ENCODE results near the gene CACNB1.

CACNB1 gene

GRCh38 chr17:39225308-39225958 lies 28.0 kb upstream of the CACNB1 start, which contains the start of gene STAC2:
Gene STAC2, minus strand, starts transcription at chr17:39225945. Its CDS starts 443 bp downstream, at chr17:39225502.
- no peak for DNase-seq

DNA sequence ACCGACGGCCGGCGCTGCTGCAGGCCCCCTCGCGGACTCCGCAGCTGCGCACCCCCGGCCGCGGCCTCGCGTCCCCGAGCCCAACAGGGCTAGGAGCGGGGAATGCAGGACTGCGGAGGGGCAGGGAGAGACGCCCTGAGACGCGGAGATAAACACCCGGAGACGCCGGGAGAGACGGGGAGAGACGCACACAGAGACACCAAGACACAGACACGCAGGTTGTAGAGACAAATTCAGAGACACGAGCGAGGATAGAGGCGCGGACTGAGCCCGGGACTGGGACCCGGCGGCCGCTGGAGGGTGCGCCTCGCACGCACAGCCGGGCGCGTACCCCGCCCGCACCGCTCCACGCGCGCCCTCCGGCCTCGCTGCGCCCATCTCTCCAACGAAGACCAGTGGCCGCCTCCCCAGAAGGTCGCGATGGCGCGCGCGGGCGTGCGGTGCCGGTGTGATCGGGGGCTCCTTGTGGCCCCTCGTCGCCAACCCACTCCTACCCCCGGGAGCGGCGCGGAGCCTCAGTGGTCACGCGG lies 27.4 kb upstream of the CACNB1 start:
- DNase-seq, result no peak

DNA sequence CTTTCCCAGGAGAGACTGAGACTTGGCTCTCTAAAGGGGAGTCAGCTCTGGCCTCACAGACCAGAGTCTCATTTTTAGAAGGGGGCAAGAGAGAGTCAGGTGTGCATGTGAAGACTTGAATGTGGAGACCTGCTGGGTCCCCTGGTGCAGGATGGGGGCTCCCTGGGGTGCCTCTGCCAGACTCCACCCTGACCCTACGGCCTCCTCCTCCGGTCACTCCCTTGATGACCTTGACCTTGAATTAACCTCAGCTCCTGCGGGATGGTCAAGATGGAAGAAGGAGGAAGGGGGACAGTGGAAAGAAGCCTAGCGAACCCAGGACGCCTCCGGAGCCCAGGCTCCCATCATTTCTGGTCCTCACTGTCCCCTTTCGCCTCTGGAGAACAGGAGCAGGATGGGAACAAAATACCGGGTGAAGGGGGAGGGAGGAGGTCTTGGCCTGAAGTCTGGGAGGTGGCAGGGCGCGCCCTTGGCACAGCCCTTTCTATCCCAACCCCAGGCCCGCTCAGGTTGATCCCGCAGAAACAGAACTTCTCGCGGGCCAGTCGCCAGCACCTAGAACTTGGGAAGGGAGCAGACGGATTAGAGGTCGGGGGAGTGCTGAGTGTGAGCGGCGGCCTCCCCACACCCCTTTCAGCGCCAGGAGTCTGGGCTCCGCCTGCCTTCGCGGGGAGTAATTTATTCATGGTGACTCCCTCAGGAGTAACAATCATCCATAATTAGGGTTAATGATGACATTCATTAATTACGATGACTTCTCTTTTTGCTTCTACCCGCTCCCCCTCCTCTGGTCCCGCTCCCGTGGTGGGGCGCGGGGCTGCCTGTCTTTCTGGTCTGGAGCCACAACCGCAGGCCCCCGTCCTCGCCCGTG lies 26.7 kb upstream of the CACNB1 start:
- no peak for DNase-seq

DNA sequence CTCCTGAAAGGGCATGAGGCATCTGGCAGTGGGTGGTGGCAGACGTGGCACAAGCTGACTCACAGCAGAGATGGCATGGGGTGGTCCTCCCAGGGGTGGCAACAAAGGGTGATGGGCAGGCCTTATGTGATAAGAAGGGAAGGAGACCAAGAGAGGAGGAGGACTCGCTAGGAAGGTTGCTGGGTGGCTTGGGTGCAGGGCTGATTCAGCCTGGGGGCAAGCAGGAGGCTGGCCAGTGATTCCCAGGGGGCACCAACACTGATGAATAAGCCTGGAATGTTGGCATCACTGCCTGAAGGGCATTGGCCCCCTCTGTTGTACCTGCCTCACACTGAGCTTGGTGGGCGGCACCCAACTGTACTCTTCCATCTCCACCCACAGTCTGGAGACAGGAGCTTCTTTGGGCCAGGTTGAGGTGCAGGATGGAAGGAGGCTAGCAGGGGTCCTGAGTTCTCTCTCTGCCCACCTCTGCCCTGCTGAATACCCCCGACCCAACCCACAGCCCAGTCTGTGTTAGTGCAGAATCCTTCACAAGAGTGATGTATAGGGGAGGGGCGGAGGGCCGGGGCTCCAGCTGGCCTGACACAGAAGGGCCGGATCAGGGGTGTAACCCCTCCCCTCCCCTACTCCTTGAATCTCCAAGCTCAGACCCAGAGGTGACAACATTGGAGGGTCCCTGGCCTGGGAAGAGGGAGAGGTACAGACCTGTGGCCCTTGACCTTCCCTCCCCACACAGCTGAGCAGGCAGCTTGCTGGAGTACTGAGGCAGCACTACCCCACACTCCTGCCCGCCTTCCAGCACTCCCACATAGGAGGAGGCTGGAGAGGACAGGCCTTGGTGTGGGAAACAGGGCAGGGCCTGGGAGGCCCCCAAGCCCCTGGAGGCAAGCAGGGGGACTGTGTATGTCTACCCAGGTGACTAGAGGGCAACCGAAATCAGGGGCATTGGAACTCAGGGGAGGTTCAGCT lies 25.7 kb upstream of the CACNB1 start:
- no peak for DNase-seq

DNA sequence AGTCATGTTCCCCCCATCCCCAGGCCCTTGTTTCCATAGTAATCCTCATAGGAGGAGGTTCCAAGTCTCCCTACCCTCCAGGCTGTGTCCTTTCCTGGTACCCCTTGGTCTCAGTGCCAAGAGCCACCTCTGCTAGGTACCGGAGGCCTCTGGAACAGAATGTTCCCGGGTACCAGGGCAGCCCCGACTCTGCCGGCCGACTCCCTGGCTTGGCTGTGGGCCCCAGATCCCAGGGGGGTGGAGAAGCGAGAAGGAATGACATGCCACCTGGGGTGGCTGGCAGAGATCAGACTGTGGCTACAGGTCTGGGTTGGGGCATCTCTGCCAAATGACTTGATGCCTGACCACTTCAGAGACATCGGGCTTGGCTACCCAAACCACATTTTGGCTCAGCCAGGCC lies 24.7 kb upstream of the CACNB1 start:
- no peak for DNase-seq

DNA sequence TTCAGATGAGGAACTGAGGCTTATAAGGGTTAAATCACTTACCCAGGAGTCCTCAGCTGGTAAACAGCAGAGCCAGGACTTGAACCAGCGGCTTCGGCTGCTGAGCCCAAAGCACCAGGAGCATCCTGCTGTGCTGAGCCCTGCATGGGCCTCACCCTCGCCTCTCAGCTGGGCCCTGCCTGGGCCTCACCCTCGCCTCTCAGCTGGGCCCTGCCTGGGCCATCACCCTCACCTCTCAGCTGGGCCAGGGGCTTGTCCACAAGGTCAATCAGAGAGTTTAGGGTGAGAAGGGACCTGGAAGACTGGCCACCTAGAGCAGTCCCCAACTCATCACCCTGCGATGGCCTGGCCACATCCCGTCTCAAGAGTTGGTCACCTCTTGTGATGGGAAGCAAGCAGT lies 24.1 kb upstream of the CACNB1 start:
- no peak for DNase-seq

DNA sequence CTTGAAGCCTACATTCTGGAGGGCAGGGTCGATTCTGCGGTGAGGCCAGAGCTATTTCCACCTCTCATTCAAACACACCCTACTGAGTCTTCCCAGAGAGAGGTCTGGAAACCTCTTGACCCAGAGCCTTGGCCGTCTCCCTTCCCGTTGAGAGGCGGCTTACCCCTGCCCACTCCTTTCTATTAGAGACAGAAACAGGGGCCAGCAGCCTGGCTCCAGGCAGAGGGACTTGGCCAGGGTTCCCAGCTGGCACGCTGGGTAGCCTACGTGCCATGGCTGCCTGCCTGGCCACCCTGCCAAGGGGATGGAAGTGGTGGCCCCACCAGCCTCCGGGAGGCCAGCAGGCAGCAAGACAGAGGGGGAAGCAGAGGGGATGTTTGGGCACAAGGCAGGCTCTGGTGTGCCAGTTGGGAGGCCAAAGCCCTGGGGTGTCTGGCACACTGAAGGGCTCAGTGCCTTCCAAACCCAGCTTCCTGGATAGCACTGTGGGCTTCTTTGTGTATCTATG lies 22.2 kb upstream of the CACNB1 start:
- DNase-seq, result no peak

- no peak for DNase-seq
Observed at GRCh38 chr17:39218906-39219305, 21.4 kb upstream of the CACNB1 start.

DNA sequence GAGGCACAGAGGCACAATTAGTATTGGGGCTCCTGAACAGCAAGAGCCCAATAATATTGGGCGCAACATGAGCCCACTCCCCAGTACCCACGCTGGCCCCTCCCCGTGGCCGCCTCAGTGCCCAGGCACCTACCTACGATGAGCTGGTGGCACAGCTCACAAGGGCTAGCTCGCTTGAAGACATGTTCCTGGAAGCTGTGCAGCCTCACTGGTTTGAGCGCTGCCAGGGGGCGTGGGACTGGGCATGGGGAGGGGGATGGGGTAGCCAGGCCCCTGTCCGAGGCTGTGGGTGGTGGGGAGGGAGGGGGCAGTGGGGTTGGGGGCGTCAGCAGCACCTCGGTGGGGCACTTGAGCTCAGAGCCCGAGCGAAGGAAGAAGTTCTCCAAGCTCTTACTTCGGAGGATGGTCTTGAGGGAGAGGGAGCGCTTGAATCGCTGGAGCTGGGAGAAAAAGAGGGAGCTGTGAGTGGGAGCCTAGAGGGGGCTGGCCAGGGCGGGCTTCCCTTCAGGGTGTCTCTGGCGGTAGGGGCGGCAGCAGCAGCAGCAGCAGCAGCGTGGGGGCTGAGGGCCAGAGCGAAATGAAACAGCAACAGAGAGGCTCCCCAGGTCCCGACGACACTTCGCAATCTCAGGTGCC lies 20.4 kb upstream of the CACNB1 start:
- no peak for DNase-seq

DNA sequence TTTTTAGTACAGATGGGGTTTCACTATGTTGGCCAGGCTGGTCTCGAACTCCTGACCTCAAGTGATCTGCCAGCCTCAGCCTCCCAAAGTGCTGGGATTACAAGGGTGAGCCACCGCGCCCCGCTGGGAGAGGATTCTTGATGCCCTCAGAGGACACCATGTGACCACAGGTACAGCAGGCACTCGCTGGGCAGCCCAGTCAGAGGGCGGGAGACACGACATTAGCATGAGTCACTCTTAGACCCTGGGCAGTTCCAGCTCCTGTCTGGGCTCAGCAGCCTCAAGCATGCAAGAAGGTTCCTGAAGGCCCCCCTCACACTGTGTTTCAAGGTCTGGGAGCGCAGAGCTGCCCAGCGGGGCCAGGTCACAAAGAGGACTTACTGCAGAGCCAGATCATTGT lies 16.4 kb upstream of the CACNB1 start:
- DNase-seq, result no peak

DNA sequence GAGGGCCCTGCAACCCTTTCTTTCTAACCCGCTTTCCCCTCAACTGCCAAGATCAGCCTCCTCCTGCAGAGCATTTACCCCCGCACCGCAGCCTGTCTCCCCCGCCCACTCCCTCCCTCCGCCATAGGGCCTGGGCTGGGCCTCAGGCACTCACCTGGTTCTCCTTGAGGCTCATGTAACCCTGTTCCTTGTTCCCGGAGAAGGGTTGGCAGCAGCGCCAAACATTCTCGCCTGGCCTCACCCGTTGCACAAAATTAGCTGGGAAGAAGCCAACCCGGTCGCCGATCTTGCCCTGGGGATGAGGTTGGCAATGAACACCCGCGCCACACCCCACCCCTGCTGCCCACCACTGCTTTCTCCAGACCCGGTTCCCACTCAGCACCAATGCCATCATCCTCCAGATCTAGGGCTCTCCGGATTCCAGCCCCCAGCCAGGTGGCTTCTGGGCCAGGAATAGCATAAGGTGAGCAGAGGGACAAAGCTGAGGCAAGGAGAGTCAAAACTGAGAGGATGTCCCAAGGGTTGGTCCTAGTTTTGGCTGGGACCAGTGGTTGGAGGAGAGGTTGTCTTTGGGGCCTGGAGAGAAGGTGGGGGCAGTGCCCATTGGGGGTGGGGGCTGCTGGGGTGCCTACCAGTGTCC lies 15.5 kb upstream of the CACNB1 start:
- no peak for DNase-seq

DNA sequence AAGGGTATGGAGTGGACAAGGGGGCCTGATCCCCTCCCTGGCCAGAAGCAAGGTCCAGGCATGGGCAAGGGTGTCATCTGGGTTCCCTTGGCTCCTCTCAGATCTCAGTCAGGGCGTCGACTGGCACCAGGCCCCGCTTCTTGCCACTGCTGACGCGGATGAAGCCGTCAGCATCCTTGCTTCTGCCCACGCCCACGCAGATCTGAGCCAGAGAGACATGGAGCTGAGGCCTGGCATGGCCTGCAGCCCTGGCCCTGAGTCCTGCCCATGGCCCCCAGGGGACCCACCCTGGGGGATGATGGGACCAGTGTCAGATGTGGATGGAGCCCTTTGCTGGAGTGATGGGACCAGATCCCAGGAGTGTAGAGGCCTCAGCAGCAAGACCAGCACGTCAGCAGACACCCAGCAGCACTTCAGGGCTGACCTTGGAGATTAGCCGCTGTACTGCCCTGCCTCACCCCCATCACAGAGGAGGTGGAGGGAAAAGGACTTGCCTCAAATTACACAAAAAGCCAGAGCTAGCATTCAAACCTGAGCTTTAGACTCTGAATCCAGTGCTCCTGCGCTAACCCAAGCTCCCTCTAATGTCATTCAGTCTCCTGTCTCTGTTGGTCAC lies 14.8 kb upstream of the CACNB1 start:
- DNase-seq, result no peak

GRCh38 chr17:39210093-39210434 lies 12.6 kb upstream of the CACNB1 start:
- no peak for DNase-seq

DNA sequence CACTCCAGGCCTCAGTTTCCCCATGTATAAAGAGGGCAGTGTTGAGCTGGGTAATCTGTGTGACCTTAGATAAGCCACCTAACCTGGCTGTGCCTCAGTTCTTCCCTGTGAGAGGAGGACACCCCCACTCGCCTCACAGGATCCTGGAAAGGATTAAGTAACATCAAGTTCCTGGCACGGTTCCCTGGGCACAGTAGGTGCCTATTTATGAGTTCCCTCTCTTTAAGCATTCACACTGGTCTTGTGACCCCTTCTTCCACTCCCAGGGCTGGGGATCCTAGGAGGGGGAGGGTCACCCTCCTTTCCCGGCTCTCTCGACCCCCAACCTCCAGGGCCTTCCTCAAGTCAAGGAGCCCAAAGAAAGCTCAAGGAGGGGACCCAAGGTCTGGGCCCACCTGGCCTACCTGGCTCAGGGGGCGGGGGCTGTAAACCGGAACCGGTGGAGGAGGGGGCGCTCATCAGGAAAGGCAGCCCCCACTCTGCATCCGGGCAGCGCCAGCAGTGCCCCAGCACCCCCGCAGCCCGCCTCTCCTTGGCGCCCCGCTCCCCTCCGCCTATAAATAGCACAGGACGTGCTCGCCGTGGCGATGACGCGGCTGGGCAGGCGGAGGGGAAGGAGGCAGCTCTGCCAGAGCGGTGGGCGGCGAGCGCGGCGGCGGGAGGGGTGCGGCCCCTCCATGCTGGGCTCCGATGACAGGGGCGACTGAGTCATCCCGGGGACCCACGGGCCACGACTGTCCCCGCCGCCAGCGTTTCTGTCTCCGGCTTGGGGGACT lies 12.0 kb upstream of the CACNB1 start:
- peak; percentile 54 for DNase-seq

DNA sequence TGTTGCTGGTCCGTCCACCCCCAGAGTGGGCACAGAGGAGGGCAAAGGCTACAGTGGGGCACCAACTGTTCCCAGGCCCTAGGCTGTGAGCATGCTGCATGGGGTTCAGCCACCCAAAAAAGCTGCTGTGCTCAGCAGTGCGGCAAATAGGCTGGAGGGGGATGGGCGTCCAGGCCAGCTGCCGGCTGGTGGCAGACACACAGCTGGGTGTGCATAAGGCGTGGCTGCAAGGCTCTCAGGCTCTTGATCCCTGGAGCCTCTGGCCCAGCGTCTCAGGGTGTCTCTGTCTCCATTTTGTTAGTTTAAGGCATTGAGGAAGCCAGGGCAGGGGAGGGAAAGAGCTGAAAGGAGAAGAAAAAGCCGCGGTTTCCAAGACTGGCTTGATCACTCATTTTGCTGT lies 11.4 kb upstream of the CACNB1 start:
- DNase-seq, result no peak

DNA sequence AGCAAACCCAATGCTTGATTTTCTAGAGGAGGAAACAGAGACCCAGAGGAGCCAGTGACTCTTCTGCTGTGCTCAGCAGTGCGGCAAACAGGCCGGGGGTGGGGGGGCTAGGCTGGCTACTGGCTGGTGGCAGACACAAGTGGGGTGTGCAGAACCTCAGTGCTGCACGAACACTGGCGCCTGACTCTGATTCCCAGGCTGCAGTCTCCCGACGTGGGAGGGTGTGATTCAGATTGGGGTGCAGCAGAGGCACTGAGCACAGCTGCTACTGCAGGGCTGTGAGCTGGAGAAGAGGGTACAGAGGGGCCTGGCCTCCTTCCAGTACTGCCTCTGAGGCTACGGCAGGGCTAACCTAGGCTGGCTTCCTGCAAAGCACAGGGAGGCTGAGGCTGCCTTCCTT lies 10.7 kb upstream of the CACNB1 start:
- DNase-seq, result no peak

- no peak for DNase-seq
Observed at GRCh38 chr17:39205112-39205526, 7.7 kb upstream of the CACNB1 start.

- no peak for DNase-seq
Observed at GRCh38 chr17:39204245-39204644, 6.8 kb upstream of the CACNB1 start.

DNA sequence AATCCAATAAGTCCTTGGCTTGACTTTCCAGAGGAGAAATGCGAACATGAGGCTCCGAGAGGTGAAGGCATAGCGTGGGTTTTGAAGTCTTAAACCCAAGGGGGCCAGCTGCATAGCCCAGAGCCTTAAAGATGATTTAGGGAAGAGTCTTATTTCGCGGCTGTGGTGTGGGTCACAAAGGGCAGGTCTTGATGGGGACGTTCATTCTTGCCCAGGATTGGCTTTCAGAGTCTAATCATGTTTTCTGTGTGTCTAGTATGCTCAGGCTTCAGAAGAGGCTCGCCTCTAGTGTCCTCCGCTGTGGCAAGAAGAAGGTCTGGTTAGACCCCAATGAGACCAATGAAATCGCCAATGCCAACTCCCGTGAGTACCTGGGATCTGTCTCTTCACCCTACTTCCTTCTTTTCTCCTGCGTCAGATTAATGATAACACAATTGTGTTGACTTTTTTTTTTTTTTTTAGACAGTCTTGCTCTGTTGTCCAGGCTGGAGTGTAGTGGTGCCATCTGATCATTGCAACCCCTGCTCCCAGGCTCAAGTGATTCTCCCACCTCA lies 3.6 kb upstream of the CACNB1 start:
- no peak for DNase-seq

All from CD4-positive, alpha-beta T cell treated with Interleukin-4 for 4 hours (primary cell).